ENCODE data around the gene NAB2. TPM values are rescaled to one million over a fixed set of nuclear protein-coding genes. Genes with fewer than 3 reads are reported as not detected.
"Not testable (repeated sequence)": the region's sequence is repeated elsewhere in the genome, so short reads cannot be mapped to it uniquely, and the experiment has no call there.

NAB2 gene
- total and polyA plus RNA-seq, 5 donors from 2014 or later = 0.31 to 7.5 (median 1.1) TPM

- peaks cover 20% of the 10 kb centered on the region for H3K36me3 ChIP-seq (ENCODE audit: control insufficient read depth, insufficient read depth, low read length)
- not testable (repeated sequence) for H3K27me3 ChIP-seq (ENCODE audit: control insufficient read depth, insufficient read depth, low read length); H3K4me1 ChIP-seq (ENCODE audit: control insufficient read depth, insufficient read depth, low read length, poor library complexity, severe bottlenecking); H3K27ac ChIP-seq (ENCODE audit: insufficient read depth, low read length, poor library complexity, severe bottlenecking); H3K4me3 Mint-ChIP-seq; DNase-seq; H3K4me3 ChIP-seq (ENCODE audit: low read depth, low read length); ATAC-seq (ENCODE audit: low read depth in 2 of 2); H3K27me3 Mint-ChIP-seq; H3K4me1 Mint-ChIP-seq; H3K9me3 ChIP-seq (ENCODE audit: control insufficient read depth in 2 of 2, low read length in 2 of 2); H3K9me3 Mint-ChIP-seq
- Mint-ChIP-seq H3K27ac (peak overlapping the region in 2 of 3 donors; percentile 26 to 64), H3K36me3 (peaks cover 17% of the 10 kb centered on the region)
Measured at GRCh38 chr12:57053901-57054300, 35.0 kb upstream of the NAB2 start.

GRCh38 chr12:57055824-57056223 is 33.1 kb upstream of the NAB2 start:
- Histone ChIP-seq H3K9me3 (ENCODE audit: control insufficient read depth in 2 of 2, low read length in 2 of 2) (no peaks in the 10 kb centered on the region), H3K27me3 (ENCODE audit: control insufficient read depth, insufficient read depth, low read length) (no peaks in the 10 kb centered on the region), H3K36me3 (ENCODE audit: control insufficient read depth, insufficient read depth, low read length) (peaks cover 32% of the 10 kb centered on the region), H3K27ac (ENCODE audit: insufficient read depth, low read length, poor library complexity, severe bottlenecking) (no peak overlapping the region), H3K4me3 (ENCODE audit: low read depth, low read length) (no peak overlapping the region), H3K4me1 (ENCODE audit: control insufficient read depth, insufficient read depth, low read length, poor library complexity, severe bottlenecking) (no peaks in the 10 kb centered on the region)
- Mint-ChIP-seq H3K27me3 (no peaks in the 10 kb centered on the region), H3K4me3 (no peak overlapping the region), H3K36me3 (peaks cover 23% of the 10 kb centered on the region), H3K4me1 (peaks cover 0 to 5% (median 3%) of the 10 kb centered on the region in 4 donors), H3K27ac (no peak overlapping the region), H3K9me3 (no peaks in the 10 kb centered on the region)
- DNase-seq (no peak), ATAC-seq (ENCODE audit: low read depth in 2 of 2) (no peak)

DNA sequence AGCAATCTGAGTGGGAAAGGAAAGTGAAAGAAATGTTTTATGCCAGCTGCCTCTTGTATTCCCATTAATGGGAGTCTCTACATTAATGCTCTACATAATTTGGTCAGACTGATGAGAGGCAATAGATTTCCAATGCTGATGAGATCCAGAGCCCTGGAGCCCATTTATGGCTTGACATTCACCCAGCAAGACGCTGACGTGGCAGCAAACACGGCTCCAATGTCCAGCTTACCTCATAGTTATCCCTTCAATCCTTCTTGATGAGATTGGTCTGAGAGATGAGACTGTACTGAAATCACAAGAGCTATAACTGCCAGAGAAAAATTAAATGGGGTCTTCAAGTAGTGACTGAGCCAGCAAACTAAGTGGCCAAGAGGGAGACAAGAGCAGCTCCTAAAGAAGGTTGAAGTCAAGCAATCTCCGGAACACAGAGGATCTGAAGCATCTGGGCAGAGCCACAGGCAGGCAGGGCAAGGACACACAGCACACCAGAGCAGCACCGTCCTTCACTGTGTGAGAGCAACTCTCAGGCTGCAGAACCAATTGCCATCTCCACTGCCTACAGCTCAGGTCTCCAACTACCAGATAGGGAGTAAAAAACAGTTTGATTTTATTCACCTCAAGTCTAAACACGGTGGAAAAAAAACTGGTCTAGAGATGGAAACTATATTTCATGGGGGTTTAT is 31.7 kb upstream of the NAB2 start:
- H3K4me3 ChIP-seq (ENCODE audit: low read depth, low read length) = no peak overlapping the region
- Mint-ChIP-seq H3K4me1 (peaks cover 0 to 7% (median 4%) of the 10 kb centered on the region in 4 donors), H3K36me3 (peaks cover 23% of the 10 kb centered on the region), H3K27ac (peak overlapping the region in 2 of 3 donors; percentile 58 to 74), H3K27me3 (no peaks in the 10 kb centered on the region), H3K4me3 (no peak overlapping the region), H3K9me3 (no peaks in the 10 kb centered on the region)
- no peaks in the 10 kb centered on the region for H3K27me3 ChIP-seq (ENCODE audit: control insufficient read depth, insufficient read depth, low read length)
- H3K36me3 ChIP-seq (ENCODE audit: control insufficient read depth, insufficient read depth, low read length) = peaks cover 32% of the 10 kb centered on the region
- no peak overlapping the region for H3K27ac ChIP-seq (ENCODE audit: insufficient read depth, low read length, poor library complexity, severe bottlenecking)
- no peak for ATAC-seq (ENCODE audit: low read depth in 2 of 2)
- H3K4me1 ChIP-seq (ENCODE audit: control insufficient read depth, insufficient read depth, low read length, poor library complexity, severe bottlenecking) = no peaks in the 10 kb centered on the region
- DNase-seq = no peak
- H3K9me3 ChIP-seq (ENCODE audit: control insufficient read depth in 2 of 2, low read length in 2 of 2) = no peaks in the 10 kb centered on the region

- Mint-ChIP-seq H3K4me1 (peaks cover 5 to 14% (median 7%) of the 10 kb centered on the region in 4 donors), H3K4me3 (no peak overlapping the region), H3K9me3 (no peaks in the 10 kb centered on the region), H3K27me3 (no peaks in the 10 kb centered on the region), H3K27ac (peak overlapping the region in 2 of 3 donors; percentile 10 to 54), H3K36me3 (peaks cover 23% of the 10 kb centered on the region)
- DNase-seq = no peak
- Histone ChIP-seq H3K36me3 (ENCODE audit: control insufficient read depth, insufficient read depth, low read length) (peaks cover 32% of the 10 kb centered on the region), H3K27me3 (ENCODE audit: control insufficient read depth, insufficient read depth, low read length) (no peaks in the 10 kb centered on the region), H3K9me3 (ENCODE audit: control insufficient read depth in 2 of 2, low read length in 2 of 2) (no peaks in the 10 kb centered on the region), H3K4me1 (ENCODE audit: control insufficient read depth, insufficient read depth, low read length, poor library complexity, severe bottlenecking) (peaks cover 10% of the 10 kb centered on the region), H3K27ac (ENCODE audit: insufficient read depth, low read length, poor library complexity, severe bottlenecking) (no peak overlapping the region), H3K4me3 (ENCODE audit: low read depth, low read length) (no peak overlapping the region)
- no peak for ATAC-seq (ENCODE audit: low read depth in 2 of 2)
Measured at GRCh38 chr12:57058454-57058853, 30.5 kb upstream of the NAB2 start.

DNA sequence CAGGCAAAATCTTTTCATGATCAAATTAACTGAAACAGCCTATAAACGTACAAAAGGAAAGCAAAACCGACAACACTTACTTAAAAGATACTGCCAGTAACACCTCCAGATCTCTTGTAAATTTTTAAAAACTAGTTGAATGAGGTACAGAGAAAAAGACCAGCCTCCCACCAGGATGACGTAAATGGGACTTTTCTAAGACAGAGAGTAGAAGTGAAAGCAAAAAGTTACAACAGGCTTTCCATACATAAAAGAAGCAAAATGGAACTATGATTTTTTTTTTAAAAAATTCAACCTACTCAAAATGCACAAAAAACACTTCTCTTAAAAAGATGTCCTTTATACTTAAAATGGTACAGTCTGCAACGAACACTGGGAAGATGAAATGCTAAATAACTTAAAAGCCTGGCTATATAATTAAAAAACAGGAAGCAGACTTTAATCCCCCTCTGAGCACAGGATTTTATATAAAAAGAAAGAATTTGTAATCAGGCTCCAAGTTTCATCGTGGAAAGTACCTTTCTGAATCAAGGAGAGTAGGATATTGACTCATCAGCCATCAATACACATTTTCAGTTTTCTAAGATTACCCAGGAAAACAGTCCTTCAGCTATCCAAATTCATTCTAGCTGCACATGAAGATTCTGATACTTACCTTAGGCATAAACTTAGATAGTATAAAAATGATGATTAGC is 24.8 kb upstream of the NAB2 start:
- Mint-ChIP-seq H3K27me3 (no peaks in the 10 kb centered on the region), H3K36me3 (peaks cover 15% of the 10 kb centered on the region), H3K4me1 (peaks cover 15 to 37% (median 25%) of the 10 kb centered on the region in 4 donors), H3K4me3 (peak overlapping the region; percentile 22 to 95 (median 78)), H3K9me3 (no peaks in the 10 kb centered on the region), H3K27ac (peak overlapping the region; percentile 80 to 95 (median 89))
- peak; percentile 52 to 89 (median 83) for DNase-seq
- H3K27ac ChIP-seq (ENCODE audit: insufficient read depth, low read length, poor library complexity, severe bottlenecking) = peak overlapping the region; percentile 89
- H3K9me3 ChIP-seq (ENCODE audit: control insufficient read depth in 2 of 2, low read length in 2 of 2) = no peaks in the 10 kb centered on the region
- H3K36me3 ChIP-seq (ENCODE audit: control insufficient read depth, insufficient read depth, low read length) = peaks cover 14% of the 10 kb centered on the region
- H3K27me3 ChIP-seq (ENCODE audit: control insufficient read depth, insufficient read depth, low read length) = no peaks in the 10 kb centered on the region
- peak; percentile 91 for ATAC-seq (ENCODE audit: low read depth in 2 of 2)
- peaks cover 25% of the 10 kb centered on the region for H3K4me1 ChIP-seq (ENCODE audit: control insufficient read depth, insufficient read depth, low read length, poor library complexity, severe bottlenecking)
- H3K4me3 ChIP-seq (ENCODE audit: low read depth, low read length) = peak overlapping the region; percentile 79

DNA sequence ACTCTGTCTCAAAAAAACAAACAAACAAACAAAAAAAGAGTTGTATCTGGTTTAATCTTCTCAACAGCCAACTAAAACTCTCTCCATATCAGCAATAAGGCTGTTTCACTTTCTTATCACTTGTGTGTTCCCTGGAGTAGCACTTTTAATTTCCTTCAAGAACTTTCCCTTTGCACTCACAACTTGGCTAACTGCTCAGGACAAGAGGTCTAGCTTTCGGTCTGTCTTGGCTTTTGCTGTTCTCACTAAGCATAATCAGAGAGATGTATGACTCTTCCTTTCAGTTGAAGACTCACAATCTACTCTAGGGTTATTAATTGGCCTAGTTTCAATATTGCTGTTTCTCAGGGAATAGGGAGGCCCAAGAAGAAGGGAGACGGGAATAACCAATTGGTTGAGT is 22.7 kb upstream of the NAB2 start:
- Histone ChIP-seq H3K9me3 (ENCODE audit: control insufficient read depth in 2 of 2, low read length in 2 of 2) (no peaks in the 10 kb centered on the region), H3K36me3 (ENCODE audit: control insufficient read depth, insufficient read depth, low read length) (peaks cover 18% of the 10 kb centered on the region), H3K27ac (ENCODE audit: insufficient read depth, low read length, poor library complexity, severe bottlenecking) (no peak overlapping the region), H3K27me3 (ENCODE audit: control insufficient read depth, insufficient read depth, low read length) (no peaks in the 10 kb centered on the region), H3K4me3 (ENCODE audit: low read depth, low read length) (no peak overlapping the region), H3K4me1 (ENCODE audit: control insufficient read depth, insufficient read depth, low read length, poor library complexity, severe bottlenecking) (peaks cover 29% of the 10 kb centered on the region)
- Mint-ChIP-seq H3K36me3 (peaks cover 23% of the 10 kb centered on the region), H3K9me3 (no peaks in the 10 kb centered on the region), H3K4me3 (no peak overlapping the region), H3K4me1 (peaks cover 17 to 46% (median 32%) of the 10 kb centered on the region in 4 donors), H3K27ac (peak overlapping the region; percentile 2 to 73 (median 32)), H3K27me3 (no peaks in the 10 kb centered on the region)
- no peak for DNase-seq
- ATAC-seq (ENCODE audit: low read depth in 2 of 2) = no peak

GRCh38 chr12:57069523-57069922 is 19.4 kb upstream of the NAB2 start:
- Histone ChIP-seq H3K36me3 (ENCODE audit: control insufficient read depth, insufficient read depth, low read length) (peaks cover 29% of the 10 kb centered on the region), H3K27me3 (ENCODE audit: control insufficient read depth, insufficient read depth, low read length) (no peaks in the 10 kb centered on the region), H3K4me1 (ENCODE audit: control insufficient read depth, insufficient read depth, low read length, poor library complexity, severe bottlenecking) (peaks cover 10% of the 10 kb centered on the region), H3K4me3 (ENCODE audit: low read depth, low read length) (peak overlapping the region; percentile 38), H3K27ac (ENCODE audit: insufficient read depth, low read length, poor library complexity, severe bottlenecking) (peak overlapping the region; percentile 74), H3K9me3 (ENCODE audit: control insufficient read depth in 2 of 2, low read length in 2 of 2) (no peaks in the 10 kb centered on the region)
- Mint-ChIP-seq H3K4me1 (peaks cover 10 to 31% (median 21%) of the 10 kb centered on the region in 4 donors), H3K27ac (peak overlapping the region; percentile 77 to 92 (median 78)), H3K9me3 (no peaks in the 10 kb centered on the region), H3K27me3 (no peaks in the 10 kb centered on the region), H3K4me3 (peak overlapping the region; percentile 6 to 73 (median 20)), H3K36me3 (peaks cover 23% of the 10 kb centered on the region)
- ATAC-seq (ENCODE audit: low read depth in 2 of 2) = peak; percentile 96 to 99
- DNase-seq = peak; percentile 54 to 89 (median 78)

Measured in CD4-positive, CD25-positive, alpha-beta regulatory T cell (primary cell).